ENCODE results near the gene ALDH2.

GRCh38 chr12:111825509-111825908, 58.8 kb downstream of the ALDH2 start:
- no peak for TF ChIP-seq TAF1 (IDR thresholded peaks at IDR 0.05; ENCODE audit: low read depth, low read length)
- TF ChIP-seq SPI1 (IDR thresholded peaks at IDR 0.05; ENCODE audit: low read depth, low read length) = no peak
- TF ChIP-seq POLR2A (IDR thresholded peaks at IDR 0.05; ENCODE audit: low read depth, low read length) = no peak
- TF ChIP-seq POLR2AphosphoS5 (IDR thresholded peaks at IDR 0.05; ENCODE audit: low read depth, low read length) = no peak
- TF ChIP-seq PAX5 (IDR thresholded peaks at IDR 0.05; ENCODE audit: insufficient read depth, low read length, severe bottlenecking) = no peak

Data from GM12891 (cell line).